ENCODE results near the gene MGMT.
A peak's percentile ranks its signal among the peaks of the same experiment; 100 is the strongest.

The MGMT gene

GRCh38 chr10:129586898-129587443 lies 119.9 kb downstream of the MGMT start:
- H3K36me3 ChIP-seq (ENCODE audit: insufficient read depth, insufficient read length, low read length), result no peaks in the 10 kb centered on the region
- peaks cover 32% of the 10 kb centered on the region for H3K9me3 ChIP-seq (ENCODE audit: insufficient read depth, low read length)
- no peaks in the 10 kb centered on the region for H3K27me3 ChIP-seq (ENCODE audit: insufficient read depth, insufficient read length)
- no peak for TF ChIP-seq ZNF274 (IDR thresholded peaks at IDR 0.05; ENCODE audit: low read depth, low read length)
- no peak for TF ChIP-seq SUZ12 (IDR thresholded peaks at IDR 0.05; ENCODE audit: extremely low read depth, insufficient read depth, insufficient read length)
- TF ChIP-seq YY1 (IDR thresholded peaks at IDR 0.05; ENCODE audit: insufficient read depth, insufficient read length), result no peak
- H3K9ac ChIP-seq (ENCODE audit: insufficient read length, low read depth), result no peak overlapping the region
- DNase-seq (ENCODE audit: low read depth, low spot score), result no peak
- no peaks in the 10 kb centered on the region for H3K4me1 ChIP-seq (ENCODE audit: insufficient read depth, insufficient read length)
- H3K4me3 ChIP-seq (ENCODE audit: insufficient read length, low read depth), result no peak overlapping the region

GRCh38 chr10:129589546-129589945 lies 122.5 kb downstream of the MGMT start:
- H3K27me3 ChIP-seq (ENCODE audit: insufficient read depth, insufficient read length), result no peaks in the 10 kb centered on the region
- no peak for DNase-seq (ENCODE audit: low read depth, low spot score)
- H3K4me1 ChIP-seq (ENCODE audit: insufficient read depth, insufficient read length), result no peaks in the 10 kb centered on the region
- no peak overlapping the region for H3K4me3 ChIP-seq (ENCODE audit: insufficient read length, low read depth)
- no peak overlapping the region for H3K9ac ChIP-seq (ENCODE audit: insufficient read length, low read depth)
- peaks cover 33% of the 10 kb centered on the region for H3K9me3 ChIP-seq (ENCODE audit: insufficient read depth, low read length)
- no peaks in the 10 kb centered on the region for H3K36me3 ChIP-seq (ENCODE audit: insufficient read depth, insufficient read length, low read length)
- TF ChIP-seq ZNF274 (IDR thresholded peaks at IDR 0.05; ENCODE audit: low read depth, low read length), result no peak
- no peak for TF ChIP-seq SUZ12 (IDR thresholded peaks at IDR 0.05; ENCODE audit: extremely low read depth, insufficient read depth, insufficient read length)
- no peak for TF ChIP-seq YY1 (IDR thresholded peaks at IDR 0.05; ENCODE audit: insufficient read depth, insufficient read length)

- Histone ChIP-seq H3K27me3 (ENCODE audit: insufficient read depth, insufficient read length) (no peaks in the 10 kb centered on the region), H3K4me3 (ENCODE audit: insufficient read length, low read depth) (no peak overlapping the region), H3K9ac (ENCODE audit: insufficient read length, low read depth) (peak overlapping the region; percentile 8), H3K4me1 (ENCODE audit: insufficient read depth, insufficient read length) (no peaks in the 10 kb centered on the region), H3K9me3 (ENCODE audit: insufficient read depth, low read length) (peaks cover 13% of the 10 kb centered on the region; the same call in 1 of the 2 replicates), H3K36me3 (ENCODE audit: insufficient read depth, insufficient read length, low read length) (no peaks in the 10 kb centered on the region)
- peak; percentile 58 for DNase-seq (ENCODE audit: low read depth, low spot score)
- TF ChIP-seq SUZ12 (IDR thresholded peaks at IDR 0.05; ENCODE audit: extremely low read depth, insufficient read depth, insufficient read length) (no peak), YY1 (IDR thresholded peaks at IDR 0.05; ENCODE audit: insufficient read depth, insufficient read length) (no peak), ZNF274 (IDR thresholded peaks at IDR 0.05; ENCODE audit: low read depth, low read length) (no peak)
Measured at GRCh38 chr10:129593953-129594352, 126.9 kb downstream of the MGMT start.

DNA sequence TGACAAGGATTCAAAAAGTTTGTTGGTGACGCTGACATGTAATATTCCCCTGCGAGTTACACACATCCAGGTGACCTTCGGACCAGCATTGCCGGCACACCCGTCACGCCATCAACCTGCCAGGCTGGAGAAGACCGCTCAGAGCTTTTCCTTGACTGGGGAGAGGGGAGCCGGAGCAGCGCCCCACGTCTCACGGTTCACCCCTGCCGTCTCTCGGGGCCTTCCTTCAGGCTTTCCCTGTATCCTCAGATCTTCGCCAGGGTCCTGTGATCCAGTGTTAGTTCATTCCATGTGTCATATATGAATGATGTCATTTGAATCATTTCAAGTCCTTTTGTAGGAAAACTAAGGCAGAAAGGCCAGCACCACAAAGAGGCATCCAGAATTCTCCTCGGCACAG lies 127.8 kb downstream of the MGMT start:
- H3K36me3 ChIP-seq (ENCODE audit: insufficient read depth, insufficient read length, low read length), result no peaks in the 10 kb centered on the region
- DNase-seq (ENCODE audit: low read depth, low spot score), result no peak
- no peak overlapping the region for H3K9ac ChIP-seq (ENCODE audit: insufficient read length, low read depth)
- H3K9me3 ChIP-seq (ENCODE audit: insufficient read depth, low read length), result peaks cover 13% of the 10 kb centered on the region; the same call in 1 of the 2 replicates
- H3K4me1 ChIP-seq (ENCODE audit: insufficient read depth, insufficient read length), result no peaks in the 10 kb centered on the region
- no peak overlapping the region for H3K4me3 ChIP-seq (ENCODE audit: insufficient read length, low read depth)
- H3K27me3 ChIP-seq (ENCODE audit: insufficient read depth, insufficient read length), result no peaks in the 10 kb centered on the region
- TF ChIP-seq SUZ12 (IDR thresholded peaks at IDR 0.05; ENCODE audit: extremely low read depth, insufficient read depth, insufficient read length), result no peak
- no peak for TF ChIP-seq YY1 (IDR thresholded peaks at IDR 0.05; ENCODE audit: insufficient read depth, insufficient read length)
- TF ChIP-seq ZNF274 (IDR thresholded peaks at IDR 0.05; ENCODE audit: low read depth, low read length), result no peak

- H3K4me1 ChIP-seq (ENCODE audit: insufficient read depth, insufficient read length), result no peaks in the 10 kb centered on the region
- H3K4me3 ChIP-seq (ENCODE audit: insufficient read length, low read depth), result no peak overlapping the region
- DNase-seq (ENCODE audit: low read depth, low spot score), result no peak
- H3K9me3 ChIP-seq (ENCODE audit: insufficient read depth, low read length), result peaks cover 13% of the 10 kb centered on the region; the same call in 1 of the 2 replicates
- H3K27me3 ChIP-seq (ENCODE audit: insufficient read depth, insufficient read length), result no peaks in the 10 kb centered on the region
- no peak overlapping the region for H3K9ac ChIP-seq (ENCODE audit: insufficient read length, low read depth)
- no peaks in the 10 kb centered on the region for H3K36me3 ChIP-seq (ENCODE audit: insufficient read depth, insufficient read length, low read length)
- no peak for TF ChIP-seq SUZ12 (IDR thresholded peaks at IDR 0.05; ENCODE audit: extremely low read depth, insufficient read depth, insufficient read length)
- TF ChIP-seq ZNF274 (IDR thresholded peaks at IDR 0.05; ENCODE audit: low read depth, low read length), result no peak
- TF ChIP-seq YY1 (IDR thresholded peaks at IDR 0.05; ENCODE audit: insufficient read depth, insufficient read length), result no peak
Measured at GRCh38 chr10:129598413-129598812, 131.4 kb downstream of the MGMT start.

DNA sequence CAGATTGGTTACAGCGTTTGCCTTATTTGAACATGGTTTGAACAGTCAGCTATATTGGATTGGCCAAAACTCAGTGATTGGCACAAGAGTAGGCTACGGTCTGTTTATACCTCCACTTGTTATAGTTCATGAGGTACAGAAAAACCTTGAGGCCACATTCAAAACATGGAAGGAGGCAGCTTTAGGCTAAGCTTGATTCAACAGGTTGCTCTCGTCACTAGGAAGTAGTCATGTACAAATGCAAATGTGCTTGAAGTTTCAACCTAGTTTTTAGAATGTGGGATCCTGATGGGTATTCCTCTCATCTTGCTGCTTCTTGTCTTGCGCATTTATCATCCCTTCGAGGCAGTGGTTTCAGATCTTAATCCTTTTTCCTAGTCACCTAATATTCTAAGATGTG lies 132.1 kb downstream of the MGMT start:
- DNase-seq (ENCODE audit: low read depth, low spot score), result no peak

GRCh38 chr10:129601737-129602136 lies 134.7 kb downstream of the MGMT start:
- Histone ChIP-seq H3K27me3 (ENCODE audit: insufficient read depth, insufficient read length) (no peaks in the 10 kb centered on the region), H3K9ac (ENCODE audit: insufficient read length, low read depth) (no peak overlapping the region), H3K4me1 (ENCODE audit: insufficient read depth, insufficient read length) (no peaks in the 10 kb centered on the region), H3K4me3 (ENCODE audit: insufficient read length, low read depth) (no peak overlapping the region), H3K36me3 (ENCODE audit: insufficient read depth, insufficient read length, low read length) (no peaks in the 10 kb centered on the region), H3K9me3 (ENCODE audit: insufficient read depth, low read length) (no peaks in the 10 kb centered on the region)
- no peak for DNase-seq (ENCODE audit: low read depth, low spot score)
- TF ChIP-seq SUZ12 (IDR thresholded peaks at IDR 0.05; ENCODE audit: extremely low read depth, insufficient read depth, insufficient read length) (no peak), YY1 (IDR thresholded peaks at IDR 0.05; ENCODE audit: insufficient read depth, insufficient read length) (no peak), ZNF274 (IDR thresholded peaks at IDR 0.05; ENCODE audit: low read depth, low read length) (no peak)

More for the DNA sequence above, 132.1 kb downstream of the MGMT start:
- H3K4me3 ChIP-seq (ENCODE audit: insufficient read length, low read depth), result no peak overlapping the region
- H3K4me1 ChIP-seq (ENCODE audit: insufficient read depth, insufficient read length), result no peaks in the 10 kb centered on the region
- H3K9ac ChIP-seq (ENCODE audit: insufficient read length, low read depth), result no peak overlapping the region
- H3K36me3 ChIP-seq (ENCODE audit: insufficient read depth, insufficient read length, low read length), result no peaks in the 10 kb centered on the region
- TF ChIP-seq ZNF274 (IDR thresholded peaks at IDR 0.05; ENCODE audit: low read depth, low read length), result no peak
- no peak for TF ChIP-seq SUZ12 (IDR thresholded peaks at IDR 0.05; ENCODE audit: extremely low read depth, insufficient read depth, insufficient read length)
- no peak for TF ChIP-seq YY1 (IDR thresholded peaks at IDR 0.05; ENCODE audit: insufficient read depth, insufficient read length)
- H3K9me3 ChIP-seq (ENCODE audit: insufficient read depth, low read length), result peaks cover 13% of the 10 kb centered on the region; the same call in 1 of the 2 replicates
- H3K27me3 ChIP-seq (ENCODE audit: insufficient read depth, insufficient read length), result no peaks in the 10 kb centered on the region
